ENCODE data around the gene OSTM1. TPM values are rescaled to one million over a fixed set of nuclear protein-coding genes. Genes with fewer than 3 reads are reported as not detected.

Gene OSTM1
- total and polyA plus RNA-seq, 2 of the 8 experiments (the other 6 are each of a cell fraction or from before 2014, with no cell fraction given), result 17.7 to 26.1 TPM

DNA sequence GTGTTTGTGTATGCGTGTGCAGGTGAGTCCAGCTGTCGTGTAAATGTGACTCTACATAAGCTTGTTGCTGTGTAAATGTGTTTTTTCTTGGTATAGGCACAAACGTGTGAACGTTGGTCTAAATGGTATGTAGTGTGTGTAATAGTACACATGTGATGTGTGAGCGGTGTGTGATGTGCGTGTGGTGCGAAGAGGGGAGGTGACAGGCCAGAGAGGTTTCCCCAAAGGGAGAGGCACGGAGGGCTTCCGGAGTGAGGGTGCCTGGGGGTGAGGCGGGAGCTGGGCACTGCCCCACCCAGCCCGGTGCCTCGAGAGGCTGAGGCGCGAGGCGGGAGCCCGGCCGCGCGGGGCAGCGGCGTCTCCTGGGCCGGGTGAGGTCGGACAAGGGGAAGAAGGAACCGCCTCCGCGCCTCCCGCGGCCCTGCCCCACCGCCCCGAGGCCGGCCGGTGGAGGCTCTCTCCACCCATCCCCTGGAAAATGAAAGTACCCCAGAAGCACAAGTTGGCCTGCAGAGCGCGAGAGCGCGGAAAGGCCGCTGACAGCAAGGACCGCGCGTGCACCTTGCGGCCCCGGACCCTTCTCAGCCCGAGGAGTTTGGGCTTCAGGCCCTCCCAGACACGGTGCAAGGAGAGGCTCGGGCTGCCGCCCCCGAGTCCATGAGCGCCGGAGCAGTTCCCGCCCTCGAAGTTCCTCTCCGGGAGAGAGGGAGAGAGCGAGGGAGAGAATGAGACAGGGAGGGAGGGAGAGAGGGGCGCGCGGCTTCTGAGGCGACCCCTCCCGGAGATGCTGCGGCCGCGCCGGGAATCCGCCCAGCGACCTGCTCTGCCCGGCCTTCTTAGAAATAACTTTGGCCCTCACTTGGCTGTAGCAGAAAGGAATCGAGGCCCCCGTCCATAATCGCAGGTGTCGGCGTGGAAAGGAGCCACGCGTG is 43.2 kb upstream of the OSTM1 start:
- peak in 1 of 2 experiments; percentile 81 for DNase-seq (ENCODE audit: low read depth in 1 of 2, low spot score in 2 of 2)
- Histone ChIP-seq H3K56ac (replicated peaks; ENCODE audit: insufficient read length, low read depth, low read length) (no peak overlapping the region), H3K9ac (replicated peaks in 1 of 4; ENCODE audit: extremely low read depth in 1 of 4, low read depth in 3 of 4, low read length in 3 of 4) (no peak overlapping the region), H3K4ac (replicated peaks; ENCODE audit: insufficient read length, low read depth, low read length) (no peak overlapping the region), H3K18ac (ENCODE audit: extremely low read depth, low read length) (no peak overlapping the region), H3K23ac (ENCODE audit: insufficient read length) (no peak overlapping the region), H2AFZ (ENCODE audit: low read length) (peak overlapping the region; percentile 19; the same call in 1 of the 2 replicates), H2BK15ac (ENCODE audit: low read length) (0 out of 2 replicates have a peak overlapping the region, but pooled peaks have one; percentile 65), H4K5ac (ENCODE audit: insufficient read length, low read depth, low read length) (no peak overlapping the region), H3K27me3 (replicated peaks in 1 of 4; ENCODE audit: control insufficient read depth in 3 of 4, extremely low read depth in 1 of 4, insufficient read depth in 3 of 4, low read length in 3 of 4) (peaks cover 86 to 99% (median 99%) of the 10 kb centered on the region in 4 experiments), H2BK12ac (ENCODE audit: low read depth, low read length) (peak overlapping the region; percentile 82; the same call in 1 of the 2 replicates), H3K14ac (ENCODE audit: insufficient read length) (no peak overlapping the region), H3K9me3 (ENCODE audit: insufficient read depth in 2 of 2, low read depth in 1 of 2, low read length in 1 of 2) (no peaks in the 10 kb centered on the region), H3K79me2 (ENCODE audit: control insufficient read depth in 1 of 2, insufficient read depth in 2 of 2, low read length in 2 of 2) (no peaks in the 10 kb centered on the region), H3K27ac (ENCODE audit: low read depth, low read length) (no peak overlapping the region), H3K36me3 (ENCODE audit: control insufficient read depth in 2 of 4, insufficient read depth in 4 of 4, low read length in 3 of 4) (peaks cover 0 to 5% (median 0%) of the 10 kb centered on the region in 4 experiments; a peak in 1 of 8 replicates), H3K23me2 (ENCODE audit: low read depth, low read length) (peaks cover 14% of the 10 kb centered on the region), H2BK5ac (ENCODE audit: low read depth, low read length) (no peak overlapping the region), H2AK5ac (ENCODE audit: low read depth, low read length) (0 out of 2 replicates have a peak overlapping the region, but pooled peaks have one; percentile 43), H2BK120ac (replicated peaks; ENCODE audit: low read depth, low read length) (no peak overlapping the region), H4K20me1 (replicated peaks in 1 of 2; ENCODE audit: control insufficient read depth in 1 of 2, insufficient read depth in 2 of 2, low read length in 2 of 2) (peaks cover 8 to 21% of the 10 kb centered on the region in 2 experiments), H3K4me2 (ENCODE audit: insufficient read depth in 1 of 2, low read depth in 2 of 2, low read length in 2 of 2) (peak overlapping the region; percentile 78 to 80), H4K8ac (ENCODE audit: extremely low read depth, insufficient read depth, low read length) (no peak overlapping the region; the same call in none of the 2 replicates), H2BK20ac (ENCODE audit: low read length) (no peak overlapping the region; the same call in 1 of the 2 replicates), H4K91ac (replicated peaks; ENCODE audit: insufficient read length, low read length) (no peak overlapping the region), H3K79me1 (ENCODE audit: low read depth, low read length) (0 out of 2 replicates have a peak, but pooled peaks cover 2% of the 10 kb centered on the region), H3K4me3 (ENCODE audit: extremely low read depth in 1 of 4, insufficient read depth in 2 of 4, low read depth in 3 of 4, low read length in 4 of 4) (peak overlapping the region; percentile 17 to 63 (median 54); a peak in 7 of 8 replicates), H3K4me1 (replicated peaks in 1 of 4; ENCODE audit: control insufficient read depth in 3 of 4, insufficient read depth in 4 of 4, low read length in 3 of 4) (peaks cover 0 to 37% (median 23%) of the 10 kb centered on the region in 4 experiments; a peak in 6 of 7 replicates)
- 1% methylated on average over 71 of the region's 72 CpGs; no CpG with 5 or more reads in 1 of the 2 experiments for WGBS, 2 experiments (ENCODE audit: extremely low coverage in 1 of 2, insufficient coverage in 1 of 2, insufficient read length in 1 of 2, insufficient replicate concordance in 2 of 2, low coverage in 1 of 2, low lambda C conversion rate in 2 of 2, missing lambda C conversion rate in 1 of 2)
- ChIA-PET CTCF (ENCODE audit: partially characterized antibody) (interaction anchor here (0.6 to 3.0 kb wide), 7 partner anchors 9 to 254 kb away, joined by 3 to 14 read pairs (median 6); no protein-coding TSS in a partner anchor), POLR2A (ENCODE audit: partially characterized antibody) (interaction anchor here (0.7 to 1.1 kb wide), 2 partner anchors 46 to 54 kb away, joined by 3 to 4 read pairs; no protein-coding TSS in a partner anchor)
- FAIRE-seq, result no peak
- TF ChIP-seq CBX8 (IDR thresholded peaks at IDR 0.05; ENCODE audit: borderline replicate concordance, low read depth, low read length), result peak; percentile 63; the same call in 1 of the 2 replicates
- peak; percentile 90 for TF ChIP-seq RNF2 (IDR thresholded peaks at IDR 0.05; ENCODE audit: borderline replicate concordance, low read depth, low read length, missing control alignments, poor library complexity, severe bottlenecking)
- TF ChIP-seq CHD1 (IDR thresholded peaks at IDR 0.05; ENCODE audit: low read depth, low read length), result no peak
- peak; percentile 19; the same call in 1 of the 2 replicates for TF ChIP-seq YY1 (IDR thresholded peaks at IDR 0.05; ENCODE audit: low read depth, low read length)
- no peak for TF ChIP-seq TAF1 (IDR thresholded peaks at IDR 0.05; ENCODE audit: low read depth, low read length)
- TF ChIP-seq POLR2AphosphoS5 (IDR thresholded peaks at IDR 0.05; ENCODE audit: low read depth, low read length), result no peak
- peak; percentile 57 for TF ChIP-seq SP1 (IDR thresholded peaks at IDR 0.05; ENCODE audit: low read depth, low read length)
- TF ChIP-seq E2F6 (IDR thresholded peaks at IDR 0.05), result peak; percentile 54; the same call in 1 of the 2 replicates
- TF ChIP-seq POU5F1 (IDR thresholded peaks at IDR 0.05; ENCODE audit: low read depth, low read length), result no peak
- no peak for TF ChIP-seq SP4 (IDR thresholded peaks at IDR 0.05; ENCODE audit: low read length)
